Testis (tissue), 2 donors: ENCODE data around the gene SMYD3.

ENCODE experiments used
- POLR2A ChIP-seq: fragments of 450-650 bp; IDR thresholded peaks from one replicate; pipeline ENCODE4 v1.6.1; 2017; ENCODE audit warnings: antibody characterized with exemption, mild to moderate bottlenecking, moderate library complexity
- TF ChIP-seq, protein P1 (sequence below), 3 experiments: fragments of 450-650 bp in 2 of 3; fragments of 200-600 bp in 1 of 3; sonication (generic) in 1 of 3; IDR thresholded peaks; one replicate each; pipeline ENCODE4 v1.5.1; 2016 to 2019; ENCODE audit warnings: antibody characterized with exemption in 3 of 3, mild to moderate bottlenecking in 2 of 3, moderate library complexity in 1 of 3

DNA sequence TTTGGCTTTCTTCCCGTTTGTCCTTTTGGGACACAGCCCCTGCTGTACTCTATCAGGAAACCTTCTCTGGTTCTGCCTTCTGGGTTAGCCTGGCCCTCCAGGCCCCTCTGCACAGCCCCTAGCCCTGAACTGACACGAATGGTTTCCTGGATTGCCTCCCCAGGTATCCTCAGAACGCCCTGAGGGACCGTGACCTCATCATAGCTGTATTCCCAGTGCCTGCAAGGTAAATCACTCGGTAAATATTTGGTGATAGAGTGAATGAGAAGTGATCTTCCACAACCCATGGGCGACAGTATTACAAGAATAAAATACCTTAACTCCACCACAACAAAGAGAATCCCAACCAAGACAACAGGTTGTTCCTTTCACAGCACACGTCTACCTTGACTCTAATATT lies 637.2 kb downstream of the SMYD3 start:
- TF ChIP-seq, protein P1, sequence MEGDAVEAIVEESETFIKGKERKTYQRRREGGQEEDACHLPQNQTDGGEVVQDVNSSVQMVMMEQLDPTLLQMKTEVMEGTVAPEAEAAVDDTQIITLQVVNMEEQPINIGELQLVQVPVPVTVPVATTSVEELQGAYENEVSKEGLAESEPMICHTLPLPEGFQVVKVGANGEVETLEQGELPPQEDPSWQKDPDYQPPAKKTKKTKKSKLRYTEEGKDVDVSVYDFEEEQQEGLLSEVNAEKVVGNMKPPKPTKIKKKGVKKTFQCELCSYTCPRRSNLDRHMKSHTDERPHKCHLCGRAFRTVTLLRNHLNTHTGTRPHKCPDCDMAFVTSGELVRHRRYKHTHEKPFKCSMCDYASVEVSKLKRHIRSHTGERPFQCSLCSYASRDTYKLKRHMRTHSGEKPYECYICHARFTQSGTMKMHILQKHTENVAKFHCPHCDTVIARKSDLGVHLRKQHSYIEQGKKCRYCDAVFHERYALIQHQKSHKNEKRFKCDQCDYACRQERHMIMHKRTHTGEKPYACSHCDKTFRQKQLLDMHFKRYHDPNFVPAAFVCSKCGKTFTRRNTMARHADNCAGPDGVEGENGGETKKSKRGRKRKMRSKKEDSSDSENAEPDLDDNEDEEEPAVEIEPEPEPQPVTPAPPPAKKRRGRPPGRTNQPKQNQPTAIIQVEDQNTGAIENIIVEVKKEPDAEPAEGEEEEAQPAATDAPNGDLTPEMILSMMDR (IDR thresholded peaks at IDR 0.05): no peak
- no peak for TF ChIP-seq POLR2A
